ENCODE data around the gene KCNJ2.

GRCh38 chr17:70136131-70136530 lies 33.2 kb upstream of the KCNJ2 start:
- TF ChIP-seq CTCF (IDR thresholded peaks at IDR 0.05; ENCODE audit: insufficient read depth, low read length, poor library complexity, severe bottlenecking): no peak
- TF ChIP-seq EZH2phosphoT487 (conservative IDR thresholded peaks at IDR 0.05; ENCODE audit: low read length): no peak

Measured in SU-DHL-6 (cell line).